Endothelial cell (in vitro differentiated cells): ENCODE measurements around the gene TRMT44. TPM values are rescaled to one million over a fixed set of nuclear protein-coding genes. Genes with fewer than 3 reads are reported as not detected.
"Not testable (repeated sequence)": the region's sequence is repeated elsewhere in the genome, so short reads cannot be mapped to it uniquely, and the experiment has no call there.

Experiments
- DNase-seq: peaks from one replicate; pipeline ENCODE4 v3.0.0; 2021; ENCODE audit warnings: low spot score
- H3K27ac Mint-ChIP-seq: one replicate; pipeline ENCODE4 v1.8.0; 2021; ENCODE audit warnings: mixed read lengths, inconsistent platforms; ENCODE audit not compliant: unreplicated experiment
- H3K27me3 Mint-ChIP-seq: one replicate; pipeline ENCODE4 v1.8.0; 2021; ENCODE audit warnings: mild to moderate bottlenecking, moderate library complexity, mixed read lengths, inconsistent platforms; ENCODE audit not compliant: unreplicated experiment
- H3K36me3 Mint-ChIP-seq: one replicate; pipeline ENCODE4 v1.8.0; 2021; ENCODE audit warnings: mild to moderate bottlenecking, low read depth, mixed read lengths, inconsistent platforms; ENCODE audit not compliant: unreplicated experiment
- H3K4me1 Mint-ChIP-seq: one replicate; pipeline ENCODE4 v1.8.0; 2021; ENCODE audit warnings: mild to moderate bottlenecking, mixed read lengths, inconsistent platforms; ENCODE audit not compliant: unreplicated experiment
- H3K4me3 Mint-ChIP-seq: one replicate; pipeline ENCODE4 v1.8.0; 2021; ENCODE audit warnings: mild to moderate bottlenecking, mixed read lengths, inconsistent platforms; ENCODE audit not compliant: unreplicated experiment
- H3K9me3 Mint-ChIP-seq: one replicate; pipeline ENCODE4 v1.8.0; 2021; ENCODE audit warnings: mixed read lengths, inconsistent platforms; ENCODE audit not compliant: unreplicated experiment
- total RNA-seq: library from RNA; stranded (reverse); fragmentation: NEBNext Ultra II Directional; extraction: Animal tissue kit (Norgen Biotek cat#: 25700); gene quantifications from one replicate; pipeline ENCODE4 v1.2.1, GENCODE V29; 2021; ENCODE audit not compliant: unreplicated experiment
- TF ChIP-seq, protein P1 (sequence below): fragments of 200-600 bp; sonication (generic); IDR thresholded peaks from one replicate; pipeline ENCODE4 v1.5.0; 2021; ENCODE audit warnings: antibody characterized with exemption; ENCODE audit not compliant: unreplicated experiment

Gene TRMT44
- total RNA-seq, 1 donor from 2014 or later = 38.5 TPM

DNA sequence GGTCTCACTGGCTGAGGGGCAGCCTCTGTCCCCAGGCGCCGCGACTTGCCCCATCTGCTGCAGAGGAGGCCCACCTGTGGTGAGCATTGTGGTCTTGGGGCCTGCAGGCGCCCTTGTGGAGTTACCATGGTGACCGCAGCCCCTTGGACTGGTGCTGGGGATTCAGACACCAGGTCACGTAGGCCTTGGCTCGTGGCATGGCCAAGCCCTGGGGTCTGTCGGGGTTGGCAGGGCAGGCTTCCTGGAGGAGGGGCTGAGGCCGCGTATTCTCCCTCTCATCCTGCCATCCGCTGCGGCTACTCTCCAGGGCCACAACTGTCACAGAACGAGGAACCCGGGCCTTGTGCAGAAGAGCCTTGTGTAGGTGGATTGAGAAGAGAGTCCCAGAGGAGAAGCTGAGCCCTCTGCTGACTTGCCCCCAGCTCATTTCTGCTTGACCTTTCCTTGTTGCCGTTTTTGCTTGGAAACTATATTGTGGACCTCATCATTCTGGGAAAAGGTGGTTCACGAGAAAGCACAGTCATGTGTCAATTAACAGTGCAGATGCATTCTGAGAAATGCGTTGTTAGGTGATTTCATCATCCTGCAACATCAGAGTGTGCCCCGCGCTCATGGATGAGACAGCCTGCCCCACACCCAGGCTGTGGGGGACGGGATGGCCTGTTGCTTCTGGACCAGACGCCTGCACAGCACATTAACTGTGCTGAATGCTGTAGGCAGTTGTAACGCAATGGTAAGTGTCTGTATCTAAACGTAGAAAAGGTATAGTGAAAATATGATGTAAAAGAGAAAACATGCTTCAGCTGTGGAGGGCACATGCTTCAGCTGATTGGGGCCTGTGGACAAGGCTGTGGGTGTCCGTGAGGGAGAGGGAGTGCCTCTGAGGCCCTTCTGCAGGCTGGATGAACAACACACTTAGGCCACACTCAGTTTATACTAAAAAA is 38.5 kb downstream of the TRMT44 start:
- Mint-ChIP-seq H3K27ac (no peak overlapping the region), H3K27me3 (peaks cover 7% of the 10 kb centered on the region), H3K36me3 (peaks cover 11% of the 10 kb centered on the region), H3K4me1 (peaks cover 18% of the 10 kb centered on the region), H3K4me3 (no peak overlapping the region), H3K9me3 (no peaks in the 10 kb centered on the region)
- DNase-seq = no peak
- TF ChIP-seq, protein P1, sequence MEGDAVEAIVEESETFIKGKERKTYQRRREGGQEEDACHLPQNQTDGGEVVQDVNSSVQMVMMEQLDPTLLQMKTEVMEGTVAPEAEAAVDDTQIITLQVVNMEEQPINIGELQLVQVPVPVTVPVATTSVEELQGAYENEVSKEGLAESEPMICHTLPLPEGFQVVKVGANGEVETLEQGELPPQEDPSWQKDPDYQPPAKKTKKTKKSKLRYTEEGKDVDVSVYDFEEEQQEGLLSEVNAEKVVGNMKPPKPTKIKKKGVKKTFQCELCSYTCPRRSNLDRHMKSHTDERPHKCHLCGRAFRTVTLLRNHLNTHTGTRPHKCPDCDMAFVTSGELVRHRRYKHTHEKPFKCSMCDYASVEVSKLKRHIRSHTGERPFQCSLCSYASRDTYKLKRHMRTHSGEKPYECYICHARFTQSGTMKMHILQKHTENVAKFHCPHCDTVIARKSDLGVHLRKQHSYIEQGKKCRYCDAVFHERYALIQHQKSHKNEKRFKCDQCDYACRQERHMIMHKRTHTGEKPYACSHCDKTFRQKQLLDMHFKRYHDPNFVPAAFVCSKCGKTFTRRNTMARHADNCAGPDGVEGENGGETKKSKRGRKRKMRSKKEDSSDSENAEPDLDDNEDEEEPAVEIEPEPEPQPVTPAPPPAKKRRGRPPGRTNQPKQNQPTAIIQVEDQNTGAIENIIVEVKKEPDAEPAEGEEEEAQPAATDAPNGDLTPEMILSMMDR = no peak

- TF ChIP-seq, protein P1 = no peak
- Mint-ChIP-seq H3K4me3 (no peak overlapping the region), H3K4me1 (peaks cover 18% of the 10 kb centered on the region), H3K27me3 (peaks cover 7% of the 10 kb centered on the region), H3K36me3 (peaks cover 11% of the 10 kb centered on the region), H3K27ac (no peak overlapping the region), H3K9me3 (no peaks in the 10 kb centered on the region)
- no peak for DNase-seq
Measured at GRCh38 chr4:8480221-8480620, 39.6 kb downstream of the TRMT44 start.

- H3K9me3 Mint-ChIP-seq, H3K27me3 Mint-ChIP-seq, H3K4me3 Mint-ChIP-seq, H3K27ac Mint-ChIP-seq, H3K4me1 Mint-ChIP-seq, DNase-seq: not testable (repeated sequence)
- peaks cover 12% of the 10 kb centered on the region for H3K36me3 Mint-ChIP-seq
Measured at GRCh38 chr4:8486643-8487042, 46.1 kb downstream of the TRMT44 start.

- TF ChIP-seq, protein P1 = no peak
- Mint-ChIP-seq H3K27ac (no peak overlapping the region), H3K27me3 (peaks cover 10% of the 10 kb centered on the region), H3K9me3 (no peaks in the 10 kb centered on the region), H3K4me1 (peaks cover 5% of the 10 kb centered on the region), H3K4me3 (no peak overlapping the region), H3K36me3 (peaks cover 12% of the 10 kb centered on the region)
- DNase-seq = no peak
Measured at GRCh38 chr4:8488791-8489369, 48.3 kb downstream of the TRMT44 start.

DNA sequence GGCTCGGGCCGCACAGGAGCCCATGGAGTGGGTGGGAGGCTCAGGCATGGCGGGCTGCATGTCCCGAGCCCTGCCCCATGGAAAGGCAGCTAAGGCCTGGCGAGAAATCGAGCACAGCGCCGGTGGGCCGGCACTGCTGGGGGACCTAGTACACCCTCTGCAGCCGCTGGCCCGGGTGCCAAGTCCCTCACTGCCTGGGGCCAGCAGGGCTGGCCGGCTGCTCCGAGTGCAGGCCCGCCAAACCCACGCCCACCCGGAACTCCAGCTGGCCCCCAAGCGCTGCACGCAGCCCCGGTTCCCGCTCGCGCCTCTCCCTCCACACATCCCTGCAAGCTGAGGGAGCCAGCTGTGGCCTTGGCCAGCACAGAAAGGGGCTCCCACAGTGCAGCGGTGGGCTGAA is 50.9 kb downstream of the TRMT44 start:
- H3K27me3 Mint-ChIP-seq, DNase-seq, H3K4me1 Mint-ChIP-seq, H3K27ac Mint-ChIP-seq, H3K9me3 Mint-ChIP-seq, H3K4me3 Mint-ChIP-seq: not testable (repeated sequence)
- H3K36me3 Mint-ChIP-seq = peaks cover 12% of the 10 kb centered on the region

- H3K4me1 Mint-ChIP-seq = peaks cover 5% of the 10 kb centered on the region
- TF ChIP-seq, protein P1 = no peak
- H3K27me3 Mint-ChIP-seq = peaks cover 6% of the 10 kb centered on the region
- H3K4me3 Mint-ChIP-seq = no peak overlapping the region
- no peaks in the 10 kb centered on the region for H3K9me3 Mint-ChIP-seq
- no peak for DNase-seq
- H3K27ac Mint-ChIP-seq = no peak overlapping the region
- peaks cover 12% of the 10 kb centered on the region for H3K36me3 Mint-ChIP-seq
Measured at GRCh38 chr4:8492174-8492573, 51.6 kb downstream of the TRMT44 start.
